A549 (cell line): Measurements from ENCODE around the gene ARHGAP32.

Experiments
- EHMT2 ChIP-seq: fragments of 200-600 bp; sonication (generic); IDR thresholded peaks from 2 replicates; pipeline ENCODE4 v1.6.1; 2016; ENCODE audit warnings: antibody characterized with exemption, low read depth, mild to moderate bottlenecking, moderate library complexity
- EP300 ChIP-seq, 2 experiments: fragments of >200 bp; sonication (Bioruptor Twin); formaldehyde crosslinking; IDR thresholded peaks; 2 replicates in 1 of 2; 3 replicates in 1 of 2; pipeline ENCODE4 v1.6.1; 2016 to 2017

DNA sequence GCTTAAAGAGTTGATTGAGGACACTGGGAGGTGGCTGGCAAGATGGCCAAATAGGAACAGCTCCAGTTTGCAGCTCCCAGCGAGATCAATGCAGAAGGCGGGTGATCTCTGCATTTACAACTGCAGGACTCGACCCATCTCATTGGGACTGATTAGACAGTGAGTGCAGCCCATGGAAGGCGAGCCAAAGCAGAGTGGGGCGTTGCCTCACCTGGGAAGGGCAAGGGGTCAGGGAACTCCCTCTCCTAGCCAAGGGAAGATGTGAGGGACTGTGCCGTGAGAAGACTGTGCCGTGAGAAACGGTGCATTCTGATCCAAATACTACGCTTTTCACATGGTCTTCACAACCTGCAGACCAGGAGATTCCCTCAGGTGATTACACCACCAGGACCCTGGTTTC lies 36.4 kb downstream of the ARHGAP32 start:
- TF ChIP-seq EHMT2 (no peak), EP300 (IDR thresholded peaks at IDR 0.05) (no peak)
